GM12891 (cell line): ENCODE measurements around the gene DNAAF8.

ENCODE experiments used
- POLR2A ChIP-seq: IDR thresholded peaks from 2 replicates; pipeline ENCODE4 v1.6.1; 2011; ENCODE audit warnings: low read depth, low read length, control low read depth
- POLR2AphosphoS5 ChIP-seq: IDR thresholded peaks from 2 replicates; pipeline ENCODE4 v1.6.1; 2011; ENCODE audit warnings: low read depth, low read length, control low read depth
- SPI1 ChIP-seq: IDR thresholded peaks from 2 replicates; pipeline ENCODE4 v1.6.1; 2011; ENCODE audit warnings: low read depth, low read length, control low read depth
- TAF1 ChIP-seq: IDR thresholded peaks from 2 replicates; pipeline ENCODE4 v1.6.1; 2011; ENCODE audit warnings: low read depth, low read length, control low read depth

GRCh38 chr16:4706871-4707270, 27.5 kb upstream of the DNAAF8 start:
- TF ChIP-seq POLR2A (no peak), POLR2AphosphoS5 (no peak), TAF1 (no peak), SPI1 (no peak)
